Testis (tissue), 3 donors: ENCODE data around the gene SCNN1B. TPM values are rescaled to one million over a fixed set of nuclear protein-coding genes. Genes with fewer than 3 reads are reported as not detected.

Source experiments
- DNase-seq: peaks from one replicate; pipeline ENCODE4 v3.0.0-alpha.2; 2019
- H3K27ac ChIP-seq, 2 donors: fragments of 200-600 bp; sonication (generic); one replicate each; pipeline ENCODE4 v1.5.1; 2019
- H3K27me3 ChIP-seq: fragments of 200-600 bp; sonication (generic); one replicate; pipeline ENCODE4 v1.5.1; 2019
- H3K36me3 ChIP-seq: fragments of 200-600 bp; sonication (generic); one replicate; pipeline ENCODE4 v1.5.1; 2017; ENCODE audit warnings: low read depth; ENCODE audit errors: missing control alignments
- H3K4me1 ChIP-seq: fragments of 200-600 bp; sonication (generic); one replicate; pipeline ENCODE4 v1.5.1; 2019
- H3K4me3 ChIP-seq, 2 donors: fragments of 200-600 bp; sonication (generic); one replicate each; pipeline ENCODE4 v1.5.1; 2017 to 2019
- H3K9me3 ChIP-seq: fragments of 200-600 bp; sonication (generic); one replicate; pipeline ENCODE4 v1.5.1; 2017
- CTCF ChIP-seq, 3 experiments: fragments of 450-650 bp in 2 of 3; fragments of 200-600 bp in 1 of 3; sonication (generic) in 1 of 3; IDR thresholded peaks; one replicate each; pipeline ENCODE4 v1.5.1; 2016 to 2019; ENCODE audit warnings: antibody characterized with exemption in 3 of 3, mild to moderate bottlenecking in 2 of 3, moderate library complexity in 1 of 3
- POLR2A ChIP-seq: fragments of 450-650 bp; IDR thresholded peaks from one replicate; pipeline ENCODE4 v1.6.1; 2017; ENCODE audit warnings: antibody characterized with exemption, mild to moderate bottlenecking, moderate library complexity
- WGBS, 2 donors: methylation state at CpG; one replicate each; pipeline ENCODE4 v1.1.5; 2018; 5-methylcytosine and 5-hydroxymethylcytosine counted together
- intact Hi-C: fragments of 100-400 bp; cut with DNase I; formaldehyde crosslinking; loops from one replicate; pipeline ENCODE4 v1.15.1; 2023; ENCODE audit warnings: low total_unique reads
- polyA plus RNA-seq: library from polyadenylated mRNA; stranded (reverse); fragments of 350-450 nt; fragmentation: Illumina TruSeq; extraction: RNeasy Lipid Tissue Mini Kit (QIAGEN cat#74804); gene quantifications from one replicate; pipeline ENCODE4 v1.2.3, GENCODE V29; 2014; ENCODE audit warnings: low read depth, low replicate concordance; ENCODE audit not compliant: insufficient read depth
- total RNA-seq, 2 donors: library from RNA; depleted of rRNA; stranded (reverse); fragments of >200 nt; gene quantifications; one replicate each; pipeline ENCODE4 v1.2.3, GENCODE V29; 2016

The SCNN1B gene
- total and polyA plus RNA-seq, 3 donors from 2014 or later, result 0.31 to 1.1 (median 0.55) TPM

DNA sequence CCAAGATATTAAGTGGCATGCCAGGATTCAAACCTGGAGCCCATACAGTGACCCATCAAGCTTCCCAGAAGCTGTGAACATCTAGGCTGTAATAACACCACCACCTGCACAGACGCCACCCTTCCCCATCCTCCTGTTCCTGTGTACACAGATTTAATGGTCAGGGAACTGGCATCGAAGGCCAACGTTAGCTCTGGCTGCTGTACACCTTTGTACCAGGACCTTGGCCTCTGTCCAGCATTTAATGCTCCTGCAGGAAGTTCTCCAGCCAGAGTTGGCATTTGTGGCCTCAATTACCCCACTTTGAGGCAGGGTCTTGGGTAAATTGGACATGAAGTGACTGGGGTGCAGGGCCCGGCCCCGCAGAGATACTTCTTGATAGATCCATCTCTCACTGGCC is 49.3 kb downstream of the SCNN1B start:
- no peaks in the 10 kb centered on the region for H3K9me3 ChIP-seq
- WGBS, 2 donors, result 87 to 88% methylated on average over 3 to 5 of the region's 5 CpGs
- H3K36me3 ChIP-seq, result no peaks in the 10 kb centered on the region
- DNase-seq, result no peak
- no peak overlapping the region for H3K27ac ChIP-seq
- intact Hi-C loops, result no loop called here
- TF ChIP-seq CTCF (IDR thresholded peaks at IDR 0.05) (no peak), POLR2A (no peak)
- no peaks in the 10 kb centered on the region for H3K4me1 ChIP-seq
- H3K27me3 ChIP-seq, result no peaks in the 10 kb centered on the region
- H3K4me3 ChIP-seq, result no peak overlapping the region

DNA sequence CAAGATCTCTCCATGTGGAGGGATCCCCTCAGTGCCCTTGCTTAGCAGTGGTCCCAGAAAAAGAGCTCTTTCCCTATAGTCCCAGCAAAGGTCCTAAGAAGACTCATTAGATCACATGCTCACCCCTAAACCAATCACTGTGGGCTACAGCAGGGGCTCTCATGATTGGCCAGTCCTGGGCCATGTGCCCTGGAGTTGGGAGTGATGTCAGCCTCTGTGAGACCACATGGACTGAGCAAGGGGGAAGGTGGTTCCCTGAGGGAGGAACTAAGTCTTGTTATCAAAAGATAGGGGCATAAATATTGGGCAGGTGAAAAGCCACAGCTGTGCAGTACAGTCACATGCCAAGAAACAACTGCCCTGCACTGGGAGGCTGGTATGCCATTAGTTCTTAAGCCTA is 51.3 kb downstream of the SCNN1B start:
- Histone ChIP-seq H3K27me3 (no peaks in the 10 kb centered on the region), H3K9me3 (no peaks in the 10 kb centered on the region), H3K36me3 (no peaks in the 10 kb centered on the region), H3K4me3 (no peak overlapping the region), H3K4me1 (no peaks in the 10 kb centered on the region), H3K27ac (no peak overlapping the region)
- no peak for TF ChIP-seq CTCF (IDR thresholded peaks at IDR 0.05)
- TF ChIP-seq POLR2A, result no peak
- intact Hi-C loops, result no loop called here
- DNase-seq, result no peak

DNA sequence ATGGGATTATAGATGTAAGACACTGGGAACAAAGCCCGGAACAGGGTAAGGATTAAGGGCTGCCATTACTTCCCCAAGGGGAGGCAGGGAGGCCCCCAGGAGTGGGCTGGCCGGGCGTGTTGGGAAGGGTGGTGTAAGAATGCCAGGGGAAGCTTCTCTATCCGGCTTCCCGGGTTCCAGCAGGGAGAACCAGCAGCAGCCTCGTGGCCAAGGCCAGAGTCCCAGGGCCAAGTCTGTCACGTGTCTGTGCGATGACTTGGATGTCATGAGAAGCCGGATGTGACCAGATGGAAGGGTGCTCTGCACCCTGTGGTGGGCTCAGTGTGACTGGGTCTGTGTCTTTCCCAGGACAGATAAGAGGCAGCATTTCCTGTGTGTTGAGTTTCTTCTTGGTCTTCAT is 52.1 kb downstream of the SCNN1B start:
- Histone ChIP-seq H3K36me3 (no peaks in the 10 kb centered on the region), H3K9me3 (no peaks in the 10 kb centered on the region), H3K27ac (no peak overlapping the region), H3K27me3 (no peaks in the 10 kb centered on the region), H3K4me3 (no peak overlapping the region), H3K4me1 (no peaks in the 10 kb centered on the region)
- WGBS, 2 donors, result 89 to 94% methylated on average over 8 to 9 of the region's 9 CpGs
- TF ChIP-seq CTCF (IDR thresholded peaks at IDR 0.05) (no peak), POLR2A (no peak)
- intact Hi-C loops, result no loop called here
- DNase-seq, result no peak

GRCh38 chr16:23355106-23355670 is 53.1 kb downstream of the SCNN1B start:
- Histone ChIP-seq H3K36me3 (no peaks in the 10 kb centered on the region), H3K4me3 (no peak overlapping the region), H3K27me3 (no peaks in the 10 kb centered on the region), H3K4me1 (no peaks in the 10 kb centered on the region), H3K9me3 (no peaks in the 10 kb centered on the region), H3K27ac (no peak overlapping the region)
- DNase-seq, result no peak
- intact Hi-C loops, result no loop called here
- WGBS, 2 donors, result 84 to 87% methylated on average over 3 to 12 of the region's 13 CpGs
- TF ChIP-seq POLR2A, result no peak
- no peak for TF ChIP-seq CTCF (IDR thresholded peaks at IDR 0.05)

GRCh38 chr16:23356941-23357340 is 54.8 kb downstream of the SCNN1B start:
- 86 to 100% methylated on average over 1 to 7 of the region's 7 CpGs for WGBS, 2 donors
- TF ChIP-seq CTCF (IDR thresholded peaks at IDR 0.05) (no peak), POLR2A (no peak)
- no peak for DNase-seq
- Histone ChIP-seq H3K4me1 (no peaks in the 10 kb centered on the region), H3K9me3 (no peaks in the 10 kb centered on the region), H3K27ac (no peak overlapping the region), H3K27me3 (no peaks in the 10 kb centered on the region), H3K36me3 (no peaks in the 10 kb centered on the region), H3K4me3 (no peak overlapping the region)
- intact Hi-C loops, result no loop called here
